IPS-18a (cell line): Measurements from ENCODE around the gene TSPAN18.

Experiments
- H3K27ac ChIP-seq: one replicate; pipeline ENCODE4 v1.5.1; 2013; ENCODE audit warnings: low read length
- H3K27me3 ChIP-seq: one replicate; pipeline ENCODE4 v1.6.1; 2013; ENCODE audit warnings: mild to moderate bottlenecking, low read length; ENCODE audit not compliant: control insufficient read depth, insufficient read depth
- H3K36me3 ChIP-seq: one replicate; pipeline ENCODE4 v1.6.1; 2013; ENCODE audit warnings: low read depth, low read length; ENCODE audit not compliant: control insufficient read depth
- H3K4me1 ChIP-seq: one replicate; pipeline ENCODE4 v1.6.1; 2013; ENCODE audit warnings: low read depth, low read length; ENCODE audit not compliant: control insufficient read depth
- H3K4me3 ChIP-seq: one replicate; pipeline ENCODE4 v1.5.1; 2013; ENCODE audit warnings: low read length
- H3K9ac ChIP-seq: one replicate; pipeline ENCODE4 v1.6.1; 2013; ENCODE audit warnings: mild to moderate bottlenecking, low read length, moderate library complexity
- H3K9me3 ChIP-seq: one replicate; pipeline ENCODE4 v1.6.1; 2013; ENCODE audit warnings: low read depth, low read length; ENCODE audit not compliant: control insufficient read depth

The TSPAN18 gene

DNA sequence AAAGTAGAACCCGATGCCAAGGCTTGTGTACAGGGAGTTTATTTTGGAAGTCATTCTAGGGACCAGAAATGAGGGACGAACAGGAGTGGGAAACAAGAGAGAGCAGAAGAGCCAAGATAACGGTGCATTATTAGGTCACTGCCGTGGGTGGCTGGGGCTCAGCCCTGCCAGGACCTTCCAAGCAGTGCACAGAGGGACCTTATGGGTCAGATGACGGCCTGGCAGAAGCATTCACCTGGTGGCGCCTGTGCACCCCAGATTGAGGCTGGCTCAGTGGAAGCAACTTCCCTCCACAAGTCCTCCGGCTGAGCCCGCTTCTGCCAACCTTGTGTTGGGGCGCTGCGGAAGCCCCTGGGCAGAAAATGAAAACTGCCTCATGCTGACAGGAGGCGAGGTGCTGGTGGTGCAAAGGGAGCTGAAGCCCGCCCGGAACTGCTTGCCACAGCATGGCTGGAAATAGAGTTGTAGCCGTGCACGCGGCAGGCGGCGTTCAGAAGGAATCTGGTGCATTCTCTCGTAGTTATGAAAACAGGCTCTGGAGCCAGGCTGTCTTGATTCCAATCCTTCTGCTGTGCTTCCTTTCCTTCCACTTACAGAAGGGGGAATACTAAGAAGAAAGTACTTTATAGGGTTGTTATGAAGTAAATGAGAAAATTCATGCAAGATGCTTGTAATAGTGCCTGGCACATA, 246.1 kb downstream of the TSPAN18 start:
- Histone ChIP-seq H3K36me3 (no peaks in the 10 kb centered on the region), H3K4me1 (peaks cover 3% of the 10 kb centered on the region), H3K9me3 (no peaks in the 10 kb centered on the region), H3K27me3 (no peaks in the 10 kb centered on the region), H3K4me3 (no peak overlapping the region), H3K9ac (no peak overlapping the region), H3K27ac (no peak overlapping the region)

GRCh38 chr11:44973632-44974401, 247.1 kb downstream of the TSPAN18 start:
- no peak overlapping the region for H3K4me3 ChIP-seq
- H3K27me3 ChIP-seq = no peaks in the 10 kb centered on the region

GRCh38 chr11:44974402-44975000, 247.7 kb downstream of the TSPAN18 start:
- Histone ChIP-seq H3K27me3 (no peaks in the 10 kb centered on the region), H3K4me3 (no peak overlapping the region), H3K36me3 (no peaks in the 10 kb centered on the region), H3K27ac (no peak overlapping the region), H3K4me1 (peaks cover 4% of the 10 kb centered on the region), H3K9me3 (no peaks in the 10 kb centered on the region), H3K9ac (no peak overlapping the region)

More at GRCh38 chr11:44973632-44974401, 247.1 kb downstream of the TSPAN18 start:
- no peak overlapping the region for H3K9ac ChIP-seq
- no peaks in the 10 kb centered on the region for H3K9me3 ChIP-seq
- H3K36me3 ChIP-seq = no peaks in the 10 kb centered on the region
- no peak overlapping the region for H3K27ac ChIP-seq
- H3K4me1 ChIP-seq = peaks cover 3% of the 10 kb centered on the region

DNA sequence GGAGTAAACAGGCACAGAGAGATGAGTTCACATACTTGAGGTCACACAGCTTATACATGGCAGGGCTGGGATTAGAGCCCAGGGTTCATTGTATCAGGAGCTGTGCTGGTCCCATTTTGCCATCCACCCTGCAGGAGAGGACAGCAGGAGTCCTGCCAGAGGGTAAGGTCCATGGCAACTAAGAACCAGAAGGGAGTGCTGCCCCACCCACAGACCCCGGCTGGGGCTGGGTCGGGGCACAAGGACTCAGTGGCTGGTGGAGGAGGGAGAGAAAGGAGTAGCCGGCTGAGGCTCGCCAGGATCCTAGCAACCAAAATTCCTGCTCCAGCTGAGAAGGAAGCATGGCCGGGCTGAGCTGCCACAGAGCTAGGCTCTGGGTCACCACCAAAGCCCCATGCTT, 249.8 kb downstream of the TSPAN18 start:
- no peaks in the 10 kb centered on the region for H3K36me3 ChIP-seq
- peaks cover 8% of the 10 kb centered on the region for H3K4me1 ChIP-seq
- H3K9ac ChIP-seq = no peak overlapping the region
- H3K9me3 ChIP-seq = no peaks in the 10 kb centered on the region
- no peaks in the 10 kb centered on the region for H3K27me3 ChIP-seq
- no peak overlapping the region for H3K27ac ChIP-seq
- no peak overlapping the region for H3K4me3 ChIP-seq

GRCh38 chr11:44977493-44977984, 250.8 kb downstream of the TSPAN18 start:
- no peaks in the 10 kb centered on the region for H3K36me3 ChIP-seq
- no peak overlapping the region for H3K9ac ChIP-seq
- no peaks in the 10 kb centered on the region for H3K27me3 ChIP-seq
- no peaks in the 10 kb centered on the region for H3K9me3 ChIP-seq
- H3K4me3 ChIP-seq = no peak overlapping the region
- H3K4me1 ChIP-seq = peaks cover 8% of the 10 kb centered on the region
- no peak overlapping the region for H3K27ac ChIP-seq

GRCh38 chr11:44978274-44978960, 251.7 kb downstream of the TSPAN18 start:
- H3K4me3 ChIP-seq = no peak overlapping the region
- H3K9me3 ChIP-seq = no peaks in the 10 kb centered on the region
- H3K9ac ChIP-seq = no peak overlapping the region
- H3K4me1 ChIP-seq = peaks cover 8% of the 10 kb centered on the region
- H3K27me3 ChIP-seq = no peaks in the 10 kb centered on the region
- H3K27ac ChIP-seq = no peak overlapping the region
- H3K36me3 ChIP-seq = no peaks in the 10 kb centered on the region

DNA sequence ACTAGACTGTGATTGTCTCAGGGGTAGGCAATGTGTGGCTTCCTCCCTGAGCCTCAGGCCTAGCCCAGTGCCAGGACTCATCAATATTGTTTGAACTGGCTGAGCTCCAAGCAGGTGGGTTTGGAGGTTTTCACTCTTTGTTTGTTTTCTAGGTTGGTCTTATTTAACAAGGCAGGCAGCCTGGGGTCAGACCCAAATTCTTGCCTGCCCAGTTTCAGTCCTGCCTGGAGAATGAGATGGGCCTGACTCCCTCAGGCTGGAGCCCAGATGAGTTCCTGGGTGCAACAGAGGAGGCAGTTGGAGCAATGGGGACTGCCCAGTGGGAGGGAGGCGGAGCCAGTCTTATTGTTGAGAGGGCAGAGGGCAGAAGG, 252.2 kb downstream of the TSPAN18 start:
- H3K27ac ChIP-seq = no peak overlapping the region
- no peaks in the 10 kb centered on the region for H3K36me3 ChIP-seq
- H3K9ac ChIP-seq = no peak overlapping the region
- H3K4me1 ChIP-seq = peaks cover 8% of the 10 kb centered on the region
- H3K27me3 ChIP-seq = no peaks in the 10 kb centered on the region
- H3K4me3 ChIP-seq = no peak overlapping the region
- H3K9me3 ChIP-seq = no peaks in the 10 kb centered on the region

- Histone ChIP-seq H3K27me3 (no peaks in the 10 kb centered on the region), H3K9me3 (no peaks in the 10 kb centered on the region), H3K4me1 (peaks cover 8% of the 10 kb centered on the region), H3K36me3 (no peaks in the 10 kb centered on the region), H3K27ac (peak overlapping the region; percentile 5), H3K4me3 (no peak overlapping the region), H3K9ac (no peak overlapping the region)
Measured at GRCh38 chr11:44979543-44980399, 253.0 kb downstream of the TSPAN18 start.

- no peaks in the 10 kb centered on the region for H3K36me3 ChIP-seq
- H3K27me3 ChIP-seq = no peaks in the 10 kb centered on the region
- no peak overlapping the region for H3K27ac ChIP-seq
- no peaks in the 10 kb centered on the region for H3K9me3 ChIP-seq
- H3K9ac ChIP-seq = no peak overlapping the region
- no peak overlapping the region for H3K4me3 ChIP-seq
- peaks cover 8% of the 10 kb centered on the region for H3K4me1 ChIP-seq
Measured at GRCh38 chr11:44980533-44981427, 254.0 kb downstream of the TSPAN18 start.
